Lower leg skin (tissue), 3 donors: ENCODE measurements around the gene AGMO.

ENCODE experiments used
- CTCF ChIP-seq, 3 donors: fragments of 450-650 bp; IDR thresholded peaks; one replicate each; pipeline ENCODE4 v1.5.1; 2016; ENCODE audit warnings: antibody characterized with exemption in 3 of 3, mild to moderate bottlenecking in 3 of 3, moderate library complexity in 2 of 3
- POLR2A ChIP-seq, 2 donors: fragments of 450-650 bp; IDR thresholded peaks; one replicate each; pipeline ENCODE4 v1.6.1; 2016 to 2017; ENCODE audit warnings: antibody characterized with exemption in 2 of 2, mild to moderate bottlenecking in 1 of 2, moderate library complexity in 1 of 2

GRCh38 chr7:15594461-15594860 lies 32.6 kb upstream of the AGMO start:
- TF ChIP-seq CTCF (IDR thresholded peaks at IDR 0.05), result no peak
- TF ChIP-seq POLR2A (IDR thresholded peaks at IDR 0.05), result no peak
